C4-2B (cell line): ENCODE data around the gene SULT2B1.
A peak's percentile ranks its signal among the peaks of the same experiment; 100 is the strongest.

ENCODE experiments used
- H3K27ac ChIP-seq: fragments of 450-650 bp; 2 replicates; pipeline ENCODE4 v1.5.1; 2017
- CTCF ChIP-seq: fragments of 450-650 bp; conservative IDR thresholded peaks from 2 replicates; pipeline ENCODE4 v1.5.1; 2017; ENCODE audit warnings: mild to moderate bottlenecking
- ZFX ChIP-seq: fragments of 450-650 bp; IDR thresholded peaks from 2 replicates; pipeline ENCODE4 v1.6.1; 2017

The SULT2B1 gene

GRCh38 chr19:48646001-48646721 lies 94.2 kb downstream of the SULT2B1 start, which contains the start of gene CA11:
Gene CA11 (minus strand): TSS chr19:48646187. CDS start chr19:48645632, 555 bp downstream.
- peak; percentile 68 for TF ChIP-seq CTCF
- TF ChIP-seq ZFX, result no peak
- H3K27ac ChIP-seq, result peak within 1 kb of the TSS; percentile 28

- TF ChIP-seq CTCF, result no peak
- TF ChIP-seq ZFX, result no peak
- H3K27ac ChIP-seq, result no peak overlapping the region; the same call in 1 of the 2 replicates
These were observed 94.8 kb downstream of the SULT2B1 start for GRCh38 chr19:48646722-48647216.

- H3K27ac ChIP-seq, result no peak overlapping the region
- TF ChIP-seq CTCF (no peak), ZFX (no peak)
These were observed 96.2 kb downstream of the SULT2B1 start for GRCh38 chr19:48648134-48648533.
